OCI-LY1 (cell line): ENCODE results near the gene ARMC9.

Experiments
- EZH2 ChIP-seq: fragments of 200-600 bp; sonication (generic), shearing (Covaris generic); IDR thresholded peaks from 2 replicates; pipeline ENCODE4 v1.8.0; 2017; ENCODE audit warnings: borderline replicate concordance, mixed run types, mild to moderate bottlenecking, antibody characterized with exemption, low read length, moderate library complexity, mixed read lengths
- TF ChIP-seq, protein P1 (sequence below): fragments of 200-600 bp; sonication (generic), shearing (Covaris generic); IDR thresholded peaks from 2 replicates; pipeline ENCODE4 v1.5.1; 2017; ENCODE audit warnings: mild to moderate bottlenecking, antibody characterized with exemption, low read length, moderate library complexity, mixed read lengths

DNA sequence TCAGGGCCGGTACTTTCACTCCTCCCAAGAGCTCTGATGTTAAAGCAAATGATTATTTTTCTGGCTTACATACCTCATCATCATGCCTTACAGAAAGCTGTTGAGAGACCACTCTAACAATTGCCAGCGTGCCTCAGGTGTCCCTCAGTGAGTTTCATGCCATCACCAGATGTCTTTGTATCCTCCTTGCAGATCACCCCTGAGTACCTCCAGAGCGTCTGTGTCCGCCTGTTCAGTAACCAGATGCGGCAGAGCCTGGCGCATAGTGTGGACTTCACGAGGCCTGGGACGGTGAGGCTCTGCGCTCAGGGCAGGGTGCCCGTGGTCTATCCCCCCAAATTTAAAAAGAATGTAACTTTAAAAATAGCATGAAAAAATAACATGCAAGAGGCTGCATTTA is 41.3 kb downstream of the ARMC9 start:
- TF ChIP-seq, protein P1, sequence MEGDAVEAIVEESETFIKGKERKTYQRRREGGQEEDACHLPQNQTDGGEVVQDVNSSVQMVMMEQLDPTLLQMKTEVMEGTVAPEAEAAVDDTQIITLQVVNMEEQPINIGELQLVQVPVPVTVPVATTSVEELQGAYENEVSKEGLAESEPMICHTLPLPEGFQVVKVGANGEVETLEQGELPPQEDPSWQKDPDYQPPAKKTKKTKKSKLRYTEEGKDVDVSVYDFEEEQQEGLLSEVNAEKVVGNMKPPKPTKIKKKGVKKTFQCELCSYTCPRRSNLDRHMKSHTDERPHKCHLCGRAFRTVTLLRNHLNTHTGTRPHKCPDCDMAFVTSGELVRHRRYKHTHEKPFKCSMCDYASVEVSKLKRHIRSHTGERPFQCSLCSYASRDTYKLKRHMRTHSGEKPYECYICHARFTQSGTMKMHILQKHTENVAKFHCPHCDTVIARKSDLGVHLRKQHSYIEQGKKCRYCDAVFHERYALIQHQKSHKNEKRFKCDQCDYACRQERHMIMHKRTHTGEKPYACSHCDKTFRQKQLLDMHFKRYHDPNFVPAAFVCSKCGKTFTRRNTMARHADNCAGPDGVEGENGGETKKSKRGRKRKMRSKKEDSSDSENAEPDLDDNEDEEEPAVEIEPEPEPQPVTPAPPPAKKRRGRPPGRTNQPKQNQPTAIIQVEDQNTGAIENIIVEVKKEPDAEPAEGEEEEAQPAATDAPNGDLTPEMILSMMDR = no peak
- TF ChIP-seq EZH2 = no peak
